IMR-90 (cell line): ENCODE data around the gene SPNS2. TPM values are rescaled to one million over a fixed set of nuclear protein-coding genes. Genes with fewer than 3 reads are reported as not detected.

ENCODE experiments used
- ATAC-seq: fragments of 200-7000 bp; cut with Tn5 transposase; 2 replicates; pipeline ENCODE4 v1.9.1; 2020; ENCODE audit warnings: low read depth, mild to moderate bottlenecking, moderate library complexity
- BruUV-seq: library from RNA; stranded (reverse); fragments of 400-500 nt; replicated peaks from 2 replicates; lab custom pipeline; 2021; lab: Mats Ljungman, UMichigan
- CTCF ChIA-PET: fragments of 300-600 bp; formaldehyde crosslinking; extraction: SDS; loops from one replicate; lab custom pipeline; 2021; ENCODE audit warnings: antibody characterized with exemption; lab: Yijun Ruan, JAX
- POLR2A ChIA-PET: fragments of 300-600 bp; sonication (Branson Sonifier 250); formaldehyde crosslinking; loops from one replicate; lab custom pipeline; 2022; ENCODE audit warnings: antibody characterized with exemption; ENCODE audit not compliant: unreplicated experiment; lab: Charles Lee
- DNase-seq: peaks from one replicate; pipeline ENCODE4 v3.0.0; 2013
- H2AFZ ChIP-seq: replicated peaks from 2 replicates; pipeline ENCODE3; 2013; ENCODE audit warnings: low read length, mild to moderate bottlenecking; ENCODE audit not compliant: poor library complexity
- H2AK5ac ChIP-seq: 2 replicates; pipeline ENCODE4 v1.6.1; 2013; ENCODE audit warnings: low read depth, low read length, inconsistent platforms
- H2AK9ac ChIP-seq: replicated peaks from 2 replicates; pipeline ENCODE3; 2013; ENCODE audit warnings: mild to moderate bottlenecking, low read depth, low read length, moderate library complexity; ENCODE audit not compliant: poor library complexity
- H2BK120ac ChIP-seq: 2 replicates; pipeline ENCODE4 v1.6.1; 2013; ENCODE audit warnings: low read depth, low read length, inconsistent platforms
- H2BK15ac ChIP-seq: 3 replicates; pipeline ENCODE4 v1.6.1; 2013; ENCODE audit warnings: low read depth, low read length, inconsistent platforms
- H2BK20ac ChIP-seq: 2 replicates; pipeline ENCODE4 v1.6.1; 2013; ENCODE audit warnings: low read depth, mild to moderate bottlenecking, inconsistent platforms, low read length, moderate library complexity
- H2BK5ac ChIP-seq: 2 replicates; pipeline ENCODE4 v1.6.1; 2013; ENCODE audit warnings: mild to moderate bottlenecking, low read depth, low read length, inconsistent platforms; ENCODE audit not compliant: poor library complexity, severe bottlenecking
- H3K14ac ChIP-seq: replicated peaks from 2 replicates; pipeline ENCODE4 v1.6.1; 2013; ENCODE audit warnings: low read depth, low read length, inconsistent platforms
- H3K18ac ChIP-seq: 2 replicates; pipeline ENCODE4 v1.6.1; 2013; ENCODE audit warnings: low read depth, low read length, control low read depth
- H3K23ac ChIP-seq: 2 replicates; pipeline ENCODE4 v1.6.1; 2013; ENCODE audit warnings: low read depth, low read length, inconsistent platforms
- H3K27ac ChIP-seq: 2 replicates; pipeline ENCODE4 v1.5.1; 2013; ENCODE audit warnings: mild to moderate bottlenecking, control low read depth, low read length; ENCODE audit not compliant: insufficient read depth
- H3K27me3 ChIP-seq: 2 replicates; pipeline ENCODE4 v1.6.1; 2013; ENCODE audit warnings: low read length; ENCODE audit not compliant: control insufficient read depth, insufficient read depth
- H3K36me3 ChIP-seq: 2 replicates; pipeline ENCODE4 v1.6.1; 2013; ENCODE audit warnings: low read length, mixed read lengths; ENCODE audit not compliant: control insufficient read depth, insufficient read depth
- H3K4ac ChIP-seq: 2 replicates; pipeline ENCODE4 v1.6.1; 2013; ENCODE audit warnings: low read depth, low read length, inconsistent platforms
- H3K4me1 ChIP-seq: 2 replicates; pipeline ENCODE4 v1.6.1; 2013; ENCODE audit warnings: low read length, mixed read lengths; ENCODE audit not compliant: control insufficient read depth, insufficient read depth
- H3K4me2 ChIP-seq: 2 replicates; pipeline ENCODE4 v1.6.1; 2013; ENCODE audit warnings: low read depth, mild to moderate bottlenecking, control low read depth, low read length, moderate library complexity
- H3K4me3 ChIP-seq: 2 replicates; pipeline ENCODE4 v1.5.1; 2013; ENCODE audit warnings: low read depth, mild to moderate bottlenecking, control low read depth, low read length, moderate library complexity; ENCODE audit not compliant: insufficient read depth
- H3K56ac ChIP-seq: 2 replicates; pipeline ENCODE4 v1.6.1; 2013; ENCODE audit warnings: low read length, inconsistent platforms; ENCODE audit not compliant: insufficient read depth; ENCODE audit errors: extremely low read depth
- H3K79me1 ChIP-seq, 2 experiments: 2 replicates each; pipeline ENCODE4 v1.6.1; 2013; ENCODE audit warnings: low read length in 2 of 2, inconsistent platforms in 1 of 2, low read depth in 1 of 2
- H3K9ac ChIP-seq: 2 replicates; pipeline ENCODE4 v1.6.1; 2013; ENCODE audit warnings: low read depth, low read length, control low read depth
- H3K9me1 ChIP-seq: 2 replicates; pipeline ENCODE4 v1.6.1; 2013; ENCODE audit warnings: low read length, inconsistent platforms; ENCODE audit not compliant: insufficient read depth
- H3K9me3 ChIP-seq: 2 replicates; pipeline ENCODE4 v1.6.1; 2013; ENCODE audit warnings: low read length; ENCODE audit not compliant: control insufficient read depth, insufficient read depth
- H4K20me1 ChIP-seq: 2 replicates; pipeline ENCODE4 v1.6.1; 2013; ENCODE audit warnings: low read length, inconsistent platforms; ENCODE audit not compliant: insufficient read depth
- H4K5ac ChIP-seq: 2 replicates; pipeline ENCODE4 v1.6.1; 2013; ENCODE audit warnings: mild to moderate bottlenecking, low read depth, low read length, control low read depth
- H4K8ac ChIP-seq, 2 experiments: 2 replicates each; pipeline ENCODE4 v1.6.1; 2013; ENCODE audit warnings: low read depth in 2 of 2, low read length in 2 of 2, control low read depth in 1 of 2, inconsistent platforms in 1 of 2
- H4K91ac ChIP-seq: 2 replicates; pipeline ENCODE4 v1.6.1; 2013; ENCODE audit warnings: low read depth, low read length, inconsistent platforms; ENCODE audit not compliant: insufficient read depth
- CTCF ChIP-seq: conservative IDR thresholded peaks from 2 replicates; pipeline ENCODE4 v1.5.1; 2012; ENCODE audit warnings: mild to moderate bottlenecking, low read depth, low read length, improper control_type of control experiment
- POLR2A ChIP-seq: IDR thresholded peaks from 2 replicates; pipeline ENCODE4 v1.6.1; 2012; ENCODE audit warnings: mild to moderate bottlenecking, low read depth, low read length
- SMC3 ChIP-seq: fragments of 150-350 bp; IDR thresholded peaks from 2 replicates; pipeline ENCODE4 v1.6.1; 2016; ENCODE audit warnings: low read depth, mild to moderate bottlenecking, antibody characterized with exemption, low read length, moderate library complexity
- WGBS, 2 experiments: methylation state at CpG; one replicate each; pipeline versions ENCODE4 v1.1.5 to v1.1.7; 2013; ENCODE audit warnings: missing lambda C conversion rate in 2 of 2; ENCODE audit not compliant: insufficient read length in 1 of 2; ENCODE audit errors: extremely low coverage in 2 of 2; 5-methylcytosine and 5-hydroxymethylcytosine counted together
- dilution Hi-C: fragments of 300-500 bp; cut with HindIII; formaldehyde crosslinking; loops from one replicate; pipeline ENCODE4 v1.14.3; 2018; ENCODE audit warnings: low sequenced_read_pairs; ENCODE audit not compliant: unreplicated experiment
- in situ Hi-C: fragments of 300-500 bp; cut with MboI; formaldehyde crosslinking; loops from 3 replicates; pipeline ENCODE4 v1.14.3; 2019; ENCODE audit warnings: low sequenced_read_pairs, inconsistent platforms, mixed read lengths
- intact Hi-C: fragments of 100-400 bp; cut with micrococcal nuclease; formaldehyde crosslinking; loops from 2 replicates; pipeline ENCODE4 v1.10.0; 2022
- polyA plus RNA-seq, 3 experiments: library from polyadenylated mRNA; depleted of rRNA; stranded (reverse); fragments of >200 nt; gene quantifications; 2 replicates each; pipeline ENCODE4 v1.2.3, GENCODE V29; 2012; ENCODE audit warnings: low replicate concordance in 1 of 3
- total RNA-seq: library from RNA; depleted of rRNA; stranded (reverse); fragments of >200 nt; gene quantifications from 2 replicates; pipeline ENCODE4 v1.2.3, GENCODE V29; 2012

SPNS2 gene
- total and polyA plus RNA-seq, 2 of the 4 experiments (the other 2 are of a cell fraction) = under 0.01 TPM; not detected in 1

- Histone ChIP-seq H2BK120ac (no peak overlapping the region), H2BK5ac (no peak overlapping the region), H4K8ac (no peak overlapping the region), H3K27me3 (peaks cover 12% of the 10 kb centered on the region; the same call in 1 of the 2 replicates), H3K27ac (no peak overlapping the region), H4K5ac (no peak overlapping the region), H2BK15ac (no peak overlapping the region), H3K4me1 (no peaks in the 10 kb centered on the region), H3K18ac (no peak overlapping the region), H3K9me3 (no peaks in the 10 kb centered on the region), H3K9me1 (no peaks in the 10 kb centered on the region), H2AK5ac (no peak overlapping the region), H4K20me1 (no peaks in the 10 kb centered on the region), H4K91ac (no peak overlapping the region), H3K4ac (no peak overlapping the region), H3K56ac (no peak overlapping the region), H3K4me2 (no peak overlapping the region), H3K9ac (no peak overlapping the region), H3K36me3 (no peaks in the 10 kb centered on the region), H3K23ac (no peak overlapping the region), H3K79me1 (no peaks in the 10 kb centered on the region), H2AK9ac (peak overlapping the region; percentile 65), H3K4me3 (no peak overlapping the region), H2AFZ (no peak overlapping the region), H2BK20ac (no peak overlapping the region), H3K14ac (no peak overlapping the region)
- CTCF ChIA-PET = no interaction called here
- intact Hi-C loops = no loop called here
- dilution Hi-C loops = no loop called here
- no TSS peak for BruUV-seq
- TF ChIP-seq CTCF = no peak
- TF ChIP-seq POLR2A = no peak
- TF ChIP-seq SMC3 = no peak
- in situ Hi-C loops = loop anchor here (10.0 kb wide), 1 partner anchor 64 kb away; the partner anchor contains the start of gene MYBBP1A
- no CpG with 5 or more reads among the region's 7 CpGs for WGBS, 2 experiments
- ATAC-seq (no peak), DNase-seq (no peak)
- POLR2A ChIA-PET = no interaction called here
Observed at GRCh38 chr17:4490637-4491061, 8.0 kb upstream of the SPNS2 start.
